ENCODE data around the gene ALG12. TPM values are rescaled to one million over a fixed set of nuclear protein-coding genes. Genes with fewer than 3 reads are reported as not detected.

ALG12 gene
- polyA plus RNA-seq, 1 donor from 2014 or later = 14.3 TPM

DNA sequence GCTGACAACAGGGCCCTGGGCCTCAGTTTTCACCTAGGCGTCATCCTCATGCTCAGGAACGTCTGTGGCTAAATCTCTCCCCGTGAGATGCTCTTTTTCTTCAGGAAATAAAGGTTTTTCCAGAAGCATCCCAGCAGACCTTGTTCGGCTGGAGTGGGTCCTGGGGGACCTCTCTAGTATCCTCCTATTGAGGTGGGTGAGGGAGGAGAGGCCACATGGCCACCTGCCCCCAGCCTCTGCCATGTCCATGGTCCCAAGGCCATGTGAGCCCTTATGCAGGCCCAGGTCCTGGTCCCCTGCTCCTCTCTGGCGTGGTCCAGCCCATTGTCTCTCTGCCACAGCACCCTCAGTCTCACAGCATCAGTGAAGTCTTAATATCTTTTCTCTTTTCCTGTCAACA is 22.0 kb downstream of the ALG12 start:
- Histone ChIP-seq H3K36me3 (ENCODE audit: insufficient read depth, low read length) (peaks cover 14% of the 10 kb centered on the region), H3K4me3 (ENCODE audit: low read length) (no peak overlapping the region), H3K9me2 (ENCODE audit: insufficient read depth, low read length) (no peaks in the 10 kb centered on the region)

DNA sequence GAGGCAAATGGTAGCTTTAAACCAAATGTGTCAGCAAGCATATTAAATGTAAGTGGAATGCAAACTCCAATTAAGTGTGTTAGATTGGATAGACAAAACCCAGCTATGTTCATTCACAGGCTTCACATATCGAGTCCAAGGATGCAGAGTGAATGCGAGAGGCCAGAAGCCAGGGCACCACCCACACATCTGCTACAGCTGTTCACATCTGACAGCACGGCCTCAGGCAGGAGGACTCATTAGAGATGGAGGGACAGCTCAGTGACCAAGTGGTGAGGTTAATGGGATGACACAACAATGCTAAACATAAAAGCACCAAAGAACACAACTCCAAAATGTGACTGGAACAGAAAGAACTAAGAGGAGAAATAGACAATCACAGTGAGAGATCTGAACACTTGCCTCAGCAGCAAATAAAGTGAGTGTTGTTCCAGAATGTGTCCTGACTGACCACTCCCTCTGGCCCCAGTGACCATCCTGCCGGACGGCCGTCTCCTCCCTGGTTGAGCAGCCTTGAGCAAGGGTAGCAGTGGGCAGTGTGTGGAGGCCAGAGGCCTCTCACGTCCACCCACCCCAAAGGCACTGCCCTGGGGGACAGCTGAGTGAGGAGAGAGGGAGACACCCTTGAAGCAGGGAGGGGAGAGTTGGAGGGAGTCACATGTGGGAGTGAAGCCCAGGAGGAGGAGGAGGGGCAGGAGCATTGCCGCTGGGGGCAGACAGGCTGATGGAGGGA is 23.8 kb downstream of the ALG12 start:
- Histone ChIP-seq H3K4me2 (ENCODE audit: low read length) (no peak overlapping the region), H3K36me3 (ENCODE audit: insufficient read depth, low read length) (peaks cover 13% of the 10 kb centered on the region), H3K9ac (ENCODE audit: low read length) (no peak overlapping the region), H3K27ac (ENCODE audit: low read length) (no peak overlapping the region), H3K9me2 (ENCODE audit: insufficient read depth, low read length) (no peaks in the 10 kb centered on the region), H3F3A (ENCODE audit: insufficient read depth, low read length, poor library complexity, severe bottlenecking) (no peaks in the 10 kb centered on the region), H4K20me1 (ENCODE audit: insufficient read depth) (no peaks in the 10 kb centered on the region), H3K79me2 (replicated peaks; ENCODE audit: insufficient read depth, low read length) (peaks cover 14% of the 10 kb centered on the region), H3K27me3 (ENCODE audit: insufficient read depth, low read depth, low read length) (no peaks in the 10 kb centered on the region), H3K4me3 (ENCODE audit: low read length) (no peak overlapping the region), H2AFZ (ENCODE audit: low read depth, low read length) (no peak overlapping the region), H3K9me3 (ENCODE audit: low read length) (peaks cover 4% of the 10 kb centered on the region)
- TF ChIP-seq EZH2 (IDR thresholded peaks at IDR 0.05; ENCODE audit: borderline replicate concordance, insufficient read depth, low read length, poor library complexity, severe bottlenecking) (no peak), POLR2AphosphoS5 (IDR thresholded peaks at IDR 0.05) (no peak), EP300 (conservative IDR thresholded peaks at IDR 0.05; ENCODE audit: poor library complexity, severe bottlenecking) (no peak), RAD21 (conservative IDR thresholded peaks at IDR 0.05) (no peak), TAF1 (IDR thresholded peaks at IDR 0.05; ENCODE audit: low read depth) (no peak), MXI1 (conservative IDR thresholded peaks at IDR 0.05; ENCODE audit: poor library complexity, severe bottlenecking) (no peak), SMC3 (conservative IDR thresholded peaks at IDR 0.05; ENCODE audit: poor library complexity) (no peak)
- TF ChIP-seq, protein P1, sequence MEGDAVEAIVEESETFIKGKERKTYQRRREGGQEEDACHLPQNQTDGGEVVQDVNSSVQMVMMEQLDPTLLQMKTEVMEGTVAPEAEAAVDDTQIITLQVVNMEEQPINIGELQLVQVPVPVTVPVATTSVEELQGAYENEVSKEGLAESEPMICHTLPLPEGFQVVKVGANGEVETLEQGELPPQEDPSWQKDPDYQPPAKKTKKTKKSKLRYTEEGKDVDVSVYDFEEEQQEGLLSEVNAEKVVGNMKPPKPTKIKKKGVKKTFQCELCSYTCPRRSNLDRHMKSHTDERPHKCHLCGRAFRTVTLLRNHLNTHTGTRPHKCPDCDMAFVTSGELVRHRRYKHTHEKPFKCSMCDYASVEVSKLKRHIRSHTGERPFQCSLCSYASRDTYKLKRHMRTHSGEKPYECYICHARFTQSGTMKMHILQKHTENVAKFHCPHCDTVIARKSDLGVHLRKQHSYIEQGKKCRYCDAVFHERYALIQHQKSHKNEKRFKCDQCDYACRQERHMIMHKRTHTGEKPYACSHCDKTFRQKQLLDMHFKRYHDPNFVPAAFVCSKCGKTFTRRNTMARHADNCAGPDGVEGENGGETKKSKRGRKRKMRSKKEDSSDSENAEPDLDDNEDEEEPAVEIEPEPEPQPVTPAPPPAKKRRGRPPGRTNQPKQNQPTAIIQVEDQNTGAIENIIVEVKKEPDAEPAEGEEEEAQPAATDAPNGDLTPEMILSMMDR (IDR thresholded peaks at IDR 0.05; ENCODE audit: poor library complexity, severe bottlenecking) = no peak

More for the DNA sequence above, 22.0 kb downstream of the ALG12 start:
- Histone ChIP-seq H3K27ac (ENCODE audit: low read length) (no peak overlapping the region), H3K9ac (ENCODE audit: low read length) (no peak overlapping the region), H3K9me3 (ENCODE audit: low read length) (peaks cover 4% of the 10 kb centered on the region), H3F3A (ENCODE audit: insufficient read depth, low read length, poor library complexity, severe bottlenecking) (no peaks in the 10 kb centered on the region), H3K4me2 (ENCODE audit: low read length) (no peak overlapping the region), H3K27me3 (ENCODE audit: insufficient read depth, low read depth, low read length) (no peaks in the 10 kb centered on the region), H4K20me1 (ENCODE audit: insufficient read depth) (no peaks in the 10 kb centered on the region), H2AFZ (ENCODE audit: low read depth, low read length) (no peak overlapping the region), H3K79me2 (replicated peaks; ENCODE audit: insufficient read depth, low read length) (peaks cover 5% of the 10 kb centered on the region)
- TF ChIP-seq EZH2 (IDR thresholded peaks at IDR 0.05; ENCODE audit: borderline replicate concordance, insufficient read depth, low read length, poor library complexity, severe bottlenecking) (no peak), EP300 (conservative IDR thresholded peaks at IDR 0.05; ENCODE audit: poor library complexity, severe bottlenecking) (no peak), RAD21 (conservative IDR thresholded peaks at IDR 0.05) (no peak), POLR2AphosphoS5 (IDR thresholded peaks at IDR 0.05) (no peak), SMC3 (conservative IDR thresholded peaks at IDR 0.05; ENCODE audit: poor library complexity) (no peak), REST (IDR thresholded peaks at IDR 0.05; ENCODE audit: borderline replicate concordance) (no peak), MXI1 (conservative IDR thresholded peaks at IDR 0.05; ENCODE audit: poor library complexity, severe bottlenecking) (no peak), TAF1 (IDR thresholded peaks at IDR 0.05; ENCODE audit: low read depth) (no peak)
- TF ChIP-seq, protein P1 (IDR thresholded peaks at IDR 0.05; ENCODE audit: poor library complexity, severe bottlenecking) = no peak

All from neural cell (in vitro differentiated cells).